DMS 273 (cell line): ENCODE data around the gene TMEM183A.
A peak's percentile ranks its signal among the peaks of the same experiment; 100 is the strongest.

Experiments
- DNase-seq: peaks from one replicate; lab custom pipeline; 2025; ENCODE audit not compliant: unreplicated experiment; lab: John Stamatoyannopoulos, UW

Gene TMEM183A

GRCh38 chr1:203065191-203065590 lies 58.0 kb downstream of the TMEM183A start:
- no peak for DNase-seq

- no peak for DNase-seq
Measured at GRCh38 chr1:203065986-203066385, 58.8 kb downstream of the TMEM183A start.

GRCh38 chr1:203066965-203067364 lies 59.8 kb downstream of the TMEM183A start:
- no peak for DNase-seq

- no peak for DNase-seq
Measured at GRCh38 chr1:203069030-203069747, 62.0 kb downstream of the TMEM183A start.

- DNase-seq, result peak; percentile 19
Measured at GRCh38 chr1:203072002-203072602, 64.9 kb downstream of the TMEM183A start.

GRCh38 chr1:203072911-203073310 lies 65.7 kb downstream of the TMEM183A start:
- no peak for DNase-seq

- no peak for DNase-seq
Measured at GRCh38 chr1:203073469-203073868, 66.3 kb downstream of the TMEM183A start.
